ENCODE data around the gene WNK2. TPM values are rescaled to one million over a fixed set of nuclear protein-coding genes. Genes with fewer than 3 reads are reported as not detected.

WNK2 gene
- polyA plus RNA-seq, 2 of the 4 experiments (the other 2 are of a cell fraction), result 2.1 to 6.7 TPM

GRCh38 chr9:93236541-93237206 lies 52.7 kb downstream of the WNK2 start:
- H3K27ac ChIP-seq, result no peak overlapping the region
- TF ChIP-seq, protein P1, sequence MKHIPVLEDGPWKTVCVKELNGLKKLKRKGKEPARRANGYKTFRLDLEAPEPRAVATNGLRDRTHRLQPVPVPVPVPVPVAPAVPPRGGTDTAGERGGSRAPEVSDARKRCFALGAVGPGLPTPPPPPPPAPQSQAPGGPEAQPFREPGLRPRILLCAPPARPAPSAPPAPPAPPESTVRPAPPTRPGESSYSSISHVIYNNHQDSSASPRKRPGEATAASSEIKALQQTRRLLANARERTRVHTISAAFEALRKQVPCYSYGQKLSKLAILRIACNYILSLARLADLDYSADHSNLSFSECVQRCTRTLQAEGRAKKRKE (CRISPR knock-in tag; IDR thresholded peaks at IDR 0.05; ENCODE audit: low read depth), result no peak
- TF ChIP-seq EP300 (IDR thresholded peaks at IDR 0.05) (no peak), CHD4 (IDR thresholded peaks at IDR 0.05; ENCODE audit: borderline replicate concordance) (no peak), RNF2 (IDR thresholded peaks at IDR 0.05; ENCODE audit: borderline replicate concordance, low read depth) (no peak), HOXB13 (CRISPR knock-in tag; IDR thresholded peaks at IDR 0.05; ENCODE audit: low read depth) (no peak), EHF (CRISPR knock-in tag; IDR thresholded peaks at IDR 0.05) (no peak), E2F6 (IDR thresholded peaks at IDR 0.05; ENCODE audit: borderline replicate concordance, low read depth) (no peak), CEBPB (IDR thresholded peaks at IDR 0.05) (no peak), KDM5A (IDR thresholded peaks at IDR 0.05) (no peak), FOSL2 (IDR thresholded peaks at IDR 0.05) (no peak), FOSL2 (CRISPR knock-in tag; IDR thresholded peaks at IDR 0.05) (no peak), REST (IDR thresholded peaks at IDR 0.05) (no peak), PHF8 (IDR thresholded peaks at IDR 0.05; ENCODE audit: borderline replicate concordance, low read depth) (no peak)
- TF ChIP-seq, protein P2, sequence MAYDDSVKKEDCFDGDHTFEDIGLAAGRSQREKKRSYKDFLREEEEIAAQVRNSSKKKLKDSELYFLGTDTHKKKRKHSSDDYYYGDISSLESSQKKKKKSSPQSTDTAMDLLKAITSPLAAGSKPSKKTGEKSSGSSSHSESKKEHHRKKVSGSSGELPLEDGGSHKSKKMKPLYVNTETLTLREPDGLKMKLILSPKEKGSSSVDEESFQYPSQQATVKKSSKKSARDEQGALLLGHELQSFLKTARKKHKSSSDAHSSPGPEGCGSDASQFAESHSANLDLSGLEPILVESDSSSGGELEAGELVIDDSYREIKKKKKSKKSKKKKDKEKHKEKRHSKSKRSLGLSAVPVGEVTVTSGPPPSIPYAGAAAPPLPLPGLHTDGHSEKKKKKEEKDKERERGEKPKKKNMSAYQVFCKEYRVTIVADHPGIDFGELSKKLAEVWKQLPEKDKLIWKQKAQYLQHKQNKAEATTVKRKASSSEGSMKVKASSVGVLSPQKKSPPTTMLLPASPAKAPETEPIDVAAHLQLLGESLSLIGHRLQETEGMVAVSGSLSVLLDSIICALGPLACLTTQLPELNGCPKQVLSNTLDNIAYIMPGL (CRISPR knock-in tag; IDR thresholded peaks at IDR 0.05; ENCODE audit: borderline replicate concordance), result no peak
- H3K4me2 ChIP-seq, result no peak overlapping the region
- CTCF ChIA-PET, result interaction anchor here (1.4 kb wide), 1 partner anchor 66 kb away, joined by 3 read pairs; no protein-coding TSS in a partner anchor
- H3K9me3 ChIP-seq, result no peaks in the 10 kb centered on the region
- no peak for ATAC-seq
- no peak for DNase-seq (ENCODE audit: low read depth in 1 of 2, low spot score in 1 of 2)
- 87% methylated on average over 15 of the region's 15 CpGs for WGBS (ENCODE audit: missing lambda C conversion rate)
- H3K4me1 ChIP-seq, result peaks cover 3% of the 10 kb centered on the region; the same call in 1 of the 3 replicates
- POLR2A ChIA-PET, result no interaction called here
- no peak for FAIRE-seq
- H3K4me3 ChIP-seq, result no peak overlapping the region

GRCh38 chr9:93237540-93237939 lies 53.6 kb downstream of the WNK2 start:
- WGBS (ENCODE audit: missing lambda C conversion rate), result 58% methylated on average over 2 of the region's 2 CpGs

More at GRCh38 chr9:93237540-93237939, 53.6 kb downstream of the WNK2 start:
- Histone ChIP-seq H3K4me1 (peaks cover 3% of the 10 kb centered on the region; the same call in 1 of the 3 replicates), H3K27ac (no peak overlapping the region), H3K9me3 (no peaks in the 10 kb centered on the region), H3K4me3 (no peak overlapping the region), H3K4me2 (no peak overlapping the region)
- no peak for FAIRE-seq
- ChIA-PET CTCF (interaction anchor here (0.8 kb wide), 1 partner anchor 280 kb away, joined by 3 read pairs; no protein-coding TSS in a partner anchor), POLR2A (no interaction called here)
- no peak for ATAC-seq
- TF ChIP-seq BCL3 (IDR thresholded peaks at IDR 0.05) (no peak), ZFP36 (IDR thresholded peaks at IDR 0.05; ENCODE audit: borderline replicate concordance, partially characterized antibody) (no peak), RAD21 (conservative IDR thresholded peaks at IDR 0.05 in 1 of 2, IDR thresholded peaks at IDR 0.05 in 1 of 2) (no peak), FOSB (CRISPR knock-in tag; IDR thresholded peaks at IDR 0.05) (no peak), EHMT2 (IDR thresholded peaks at IDR 0.05; ENCODE audit: low read depth) (no peak), E2F6 (IDR thresholded peaks at IDR 0.05; ENCODE audit: borderline replicate concordance, low read depth) (no peak), CBX8 (IDR thresholded peaks at IDR 0.05) (no peak), HDAC2 (IDR thresholded peaks at IDR 0.05) (no peak), BHLHE40 (IDR thresholded peaks at IDR 0.05; ENCODE audit: low read depth, low read length) (no peak)
- DNase-seq (ENCODE audit: low read depth in 1 of 2, low spot score in 1 of 2), result no peak
